GM18511 (cell line): ENCODE results near the gene CATSPER4.

ENCODE experiments used
- ATAC-seq: cut with Tn5 transposase; IDR thresholded peaks from one replicate; pipeline ENCODE4 v1.9.1; 2021; ENCODE audit warnings: mild to moderate bottlenecking, moderate library complexity; ENCODE audit not compliant: unreplicated experiment

The CATSPER4 gene

DNA sequence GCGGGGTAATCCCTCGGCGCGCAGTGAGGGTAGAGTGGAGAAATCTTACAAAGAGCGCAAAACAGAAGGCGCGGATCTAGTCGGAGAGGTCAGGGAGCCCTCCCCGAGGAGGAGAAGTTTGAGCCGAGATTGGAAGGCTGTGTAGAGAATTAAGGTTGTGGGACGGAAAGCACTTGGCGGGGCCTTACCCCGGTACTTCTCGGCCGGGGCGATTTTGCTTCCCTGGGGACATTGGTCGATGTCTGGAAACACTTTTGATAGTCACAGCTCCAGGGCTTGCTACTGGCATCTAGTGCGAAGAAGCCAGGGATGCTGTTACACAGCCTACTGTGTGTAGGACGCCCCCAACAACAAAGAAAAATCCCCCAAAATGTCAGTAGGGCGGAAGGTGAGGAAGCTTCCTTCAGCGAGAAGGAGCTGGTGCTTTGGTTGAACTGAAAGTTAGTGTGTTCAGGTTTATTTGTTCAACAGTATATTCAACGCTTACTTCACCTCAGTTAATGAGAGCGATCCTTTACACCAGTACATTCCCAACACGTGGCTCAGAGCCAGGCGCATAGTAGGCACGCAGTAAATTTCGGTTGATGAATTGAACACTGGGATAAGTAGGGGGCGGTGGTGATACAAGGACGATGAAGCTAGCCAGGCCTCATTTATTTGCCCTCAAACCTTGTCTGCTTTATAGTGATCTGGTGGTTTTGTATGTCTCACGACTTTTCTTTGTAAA is 44.4 kb downstream of the CATSPER4 start:
- no peak for ATAC-seq

DNA sequence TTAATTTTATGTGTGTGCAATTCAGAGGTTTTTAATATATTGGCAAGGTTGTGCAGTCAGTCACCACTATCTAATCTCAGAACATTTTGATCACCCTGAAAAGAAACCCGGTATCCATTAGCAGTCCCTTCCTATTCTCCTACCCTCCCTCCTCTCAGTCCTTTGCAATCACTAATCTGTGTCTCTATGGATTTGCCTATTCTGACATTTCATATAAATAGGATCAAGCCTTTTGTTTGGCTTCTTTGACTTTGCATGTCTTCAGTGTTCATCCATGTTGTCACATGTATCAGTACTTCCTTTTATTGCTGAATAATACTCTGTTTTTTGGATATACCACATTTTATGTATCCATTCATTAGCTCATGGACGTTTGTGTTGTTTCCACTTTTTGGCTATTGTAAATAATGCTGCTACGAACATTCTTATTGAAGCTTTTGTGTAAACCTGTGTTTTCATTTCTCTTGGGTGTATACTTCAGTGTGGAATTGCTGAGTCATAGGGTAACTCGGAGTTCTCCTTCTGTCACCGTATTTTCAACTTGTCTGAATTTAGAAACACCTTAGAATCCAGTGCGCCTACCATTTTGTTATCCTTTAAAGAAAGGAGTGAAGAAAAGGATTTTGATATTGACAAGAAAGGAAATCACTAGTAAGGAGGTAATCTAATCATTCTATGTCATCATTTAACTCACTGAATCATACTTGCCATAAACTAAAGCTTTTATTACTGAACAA is 47.0 kb downstream of the CATSPER4 start:
- ATAC-seq, result no peak

DNA sequence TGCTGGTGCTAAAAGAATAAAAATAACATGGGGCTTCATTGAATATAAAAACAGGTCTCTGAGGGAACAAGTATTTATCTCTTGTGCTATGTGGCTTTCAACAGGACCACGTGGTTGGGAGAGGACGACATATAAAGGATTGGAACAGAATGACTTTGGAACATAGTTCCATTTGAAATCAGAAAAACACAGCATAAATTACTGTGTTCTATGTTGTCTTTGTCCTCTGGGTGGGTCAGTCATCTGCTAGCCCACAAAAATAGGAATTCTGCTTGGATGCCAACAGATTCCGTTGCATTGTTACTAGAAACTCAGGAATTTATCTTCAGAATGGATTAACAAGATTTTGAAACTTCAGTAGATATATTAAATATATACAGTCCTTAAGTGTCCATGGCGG is 49.5 kb downstream of the CATSPER4 start:
- no peak for ATAC-seq
